ENCODE results near the gene TPD52L1.

DNA sequence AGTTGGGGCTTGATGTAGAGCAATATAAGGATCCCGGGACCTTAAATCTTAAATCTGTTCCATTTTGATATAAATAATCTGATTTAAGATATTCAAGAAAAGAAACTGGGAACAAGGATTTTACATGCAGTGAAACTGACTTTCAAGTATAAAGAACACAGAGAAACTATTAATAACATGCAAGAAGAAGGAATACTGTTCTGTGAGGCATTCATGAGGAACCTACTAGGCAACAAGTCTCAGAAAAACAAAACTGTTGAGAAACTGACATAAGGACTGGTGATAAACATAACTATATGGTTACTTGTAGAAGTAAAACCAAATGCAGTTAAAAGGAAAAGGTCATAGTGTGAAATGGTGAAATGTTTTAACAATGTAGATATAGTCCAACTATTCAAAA lies 132.4 kb downstream of the TPD52L1 start:
- no peak for TF ChIP-seq POLR2AphosphoS5 (IDR thresholded peaks at IDR 0.05)
- TF ChIP-seq, protein P1, sequence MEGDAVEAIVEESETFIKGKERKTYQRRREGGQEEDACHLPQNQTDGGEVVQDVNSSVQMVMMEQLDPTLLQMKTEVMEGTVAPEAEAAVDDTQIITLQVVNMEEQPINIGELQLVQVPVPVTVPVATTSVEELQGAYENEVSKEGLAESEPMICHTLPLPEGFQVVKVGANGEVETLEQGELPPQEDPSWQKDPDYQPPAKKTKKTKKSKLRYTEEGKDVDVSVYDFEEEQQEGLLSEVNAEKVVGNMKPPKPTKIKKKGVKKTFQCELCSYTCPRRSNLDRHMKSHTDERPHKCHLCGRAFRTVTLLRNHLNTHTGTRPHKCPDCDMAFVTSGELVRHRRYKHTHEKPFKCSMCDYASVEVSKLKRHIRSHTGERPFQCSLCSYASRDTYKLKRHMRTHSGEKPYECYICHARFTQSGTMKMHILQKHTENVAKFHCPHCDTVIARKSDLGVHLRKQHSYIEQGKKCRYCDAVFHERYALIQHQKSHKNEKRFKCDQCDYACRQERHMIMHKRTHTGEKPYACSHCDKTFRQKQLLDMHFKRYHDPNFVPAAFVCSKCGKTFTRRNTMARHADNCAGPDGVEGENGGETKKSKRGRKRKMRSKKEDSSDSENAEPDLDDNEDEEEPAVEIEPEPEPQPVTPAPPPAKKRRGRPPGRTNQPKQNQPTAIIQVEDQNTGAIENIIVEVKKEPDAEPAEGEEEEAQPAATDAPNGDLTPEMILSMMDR (IDR thresholded peaks at IDR 0.05 in 8 of 11, conservative IDR thresholded peaks at IDR 0.05 in 3 of 11) = no peak
